Vagina (tissue), 2 donors: ENCODE results near the gene CSH2. TPM values are rescaled to one million over a fixed set of nuclear protein-coding genes. Genes with fewer than 3 reads are reported as not detected.
"Not testable (repeated sequence)": the region's sequence is repeated elsewhere in the genome, so short reads cannot be mapped to it uniquely, and the experiment has no call there.

Experiments used
- DNase-seq, 2 donors: peaks; one replicate each; pipeline ENCODE4 v3.0.0-alpha.2; 2017; ENCODE audit errors: extremely low spot score in 2 of 2
- H3K27ac ChIP-seq: fragments of 200-600 bp; sonication (generic); one replicate; pipeline ENCODE4 v1.5.1; 2019
- H3K27me3 ChIP-seq: fragments of 200-600 bp; sonication (generic); one replicate; pipeline ENCODE4 v1.5.1; 2019
- H3K36me3 ChIP-seq, 2 donors: fragments of 200-600 bp; sonication (generic); one replicate each; pipeline ENCODE4 v1.5.1; 2017 to 2019
- H3K4me1 ChIP-seq: fragments of 200-600 bp; sonication (generic); one replicate; pipeline ENCODE4 v1.5.1; 2019
- H3K4me3 ChIP-seq, 2 donors: fragments of 200-600 bp; sonication (generic); 1 replicate in 1 of 2; 2 replicates in 1 of 2; pipeline ENCODE4 v1.5.1; 2016 to 2019
- H3K9me3 ChIP-seq: fragments of 200-600 bp; sonication (generic); one replicate; pipeline ENCODE4 v1.5.1; 2019
- POLR2A ChIP-seq, 2 donors: fragments of 450-650 bp; IDR thresholded peaks; one replicate each; pipeline ENCODE4 v1.6.1; 2017; ENCODE audit warnings: antibody characterized with exemption in 2 of 2, mild to moderate bottlenecking in 2 of 2, moderate library complexity in 2 of 2
- POLR2AphosphoS5 ChIP-seq, 2 donors: sonication (generic); formaldehyde crosslinking; IDR thresholded peaks; one replicate each; pipeline ENCODE4 v1.9.0; 2017; ENCODE audit warnings: antibody characterized with exemption in 2 of 2, mild to moderate bottlenecking in 2 of 2, low read depth in 1 of 2; ENCODE audit not compliant: insufficient read depth in 1 of 2
- intact Hi-C: fragments of 100-400 bp; cut with DNase I; formaldehyde crosslinking; loops from one replicate; pipeline ENCODE4 v1.15.1; 2023
- total RNA-seq: library from RNA; depleted of rRNA; stranded (reverse); fragments of >200 nt; gene quantifications from one replicate; pipeline ENCODE4 v1.2.3, GENCODE V29; 2016
- TF ChIP-seq, protein P1 (sequence below), 3 experiments: fragments of 450-650 bp in 2 of 3; fragments of 200-600 bp in 1 of 3; sonication (generic) in 1 of 3; IDR thresholded peaks; one replicate each; pipeline ENCODE4 v1.5.1; 2017 to 2019; ENCODE audit warnings: antibody characterized with exemption in 3 of 3, mild to moderate bottlenecking in 2 of 3, moderate library complexity in 2 of 3

CSH2 gene
- total RNA-seq, 1 donor from 2014 or later, result not detected

DNA sequence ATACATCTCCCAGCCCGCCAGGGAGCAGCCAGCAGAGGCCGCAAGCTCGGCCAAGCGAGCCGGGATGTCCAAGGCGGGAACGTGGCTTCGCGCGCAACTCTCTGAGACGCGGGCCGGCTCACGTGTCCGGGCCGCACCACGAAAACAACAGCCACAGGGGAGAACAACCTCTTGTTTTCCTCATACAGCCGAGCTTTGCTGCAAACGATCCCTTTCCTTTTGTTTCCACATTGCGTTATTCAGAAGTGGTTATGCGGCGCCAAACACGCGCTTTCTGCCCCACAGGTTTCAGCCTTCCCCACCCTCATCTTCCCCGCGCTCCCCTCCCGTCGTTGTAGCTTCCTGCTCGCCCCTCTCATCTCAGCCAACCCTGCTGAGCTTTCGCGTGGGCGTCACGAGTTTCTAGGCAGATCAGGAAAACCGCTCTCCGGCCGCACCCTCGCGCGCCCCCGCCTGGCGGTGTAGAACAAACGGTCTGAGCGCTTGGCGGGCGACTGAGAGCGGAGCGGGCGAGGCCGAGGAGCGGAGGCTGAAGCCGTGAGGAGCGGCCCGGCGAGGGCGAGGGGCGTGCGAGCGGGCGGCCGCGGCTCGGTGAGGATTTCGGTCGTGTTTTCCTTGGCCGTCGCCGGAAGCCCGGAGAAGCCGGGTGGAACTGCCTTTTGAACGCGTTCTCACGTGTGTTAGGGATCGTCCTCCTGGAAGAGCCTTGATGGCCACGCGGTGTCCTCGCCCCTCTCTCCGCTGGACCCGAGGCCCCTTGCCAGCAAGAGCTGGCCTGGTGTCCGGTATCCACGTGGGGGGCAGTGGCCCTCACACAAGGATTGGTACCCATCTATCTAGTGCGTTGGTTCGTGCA is 24.4 kb downstream of the CSH2 start:
- intact Hi-C loops, result loop anchor here (10.0 kb wide), 1 partner anchor 1076 kb away; no protein-coding TSS in a partner anchor
- peak overlapping the region; percentile 41 to 54 for H3K4me3 ChIP-seq
- peak overlapping the region; percentile 54 for H3K27ac ChIP-seq
- TF ChIP-seq POLR2A (IDR thresholded peaks at IDR 0.05) (no peak), POLR2AphosphoS5 (IDR thresholded peaks at IDR 0.05; ENCODE audit: insufficient read depth in 1 of 2, low read depth in 1 of 2) (peak; percentile 52 to 61)
- TF ChIP-seq, protein P1, sequence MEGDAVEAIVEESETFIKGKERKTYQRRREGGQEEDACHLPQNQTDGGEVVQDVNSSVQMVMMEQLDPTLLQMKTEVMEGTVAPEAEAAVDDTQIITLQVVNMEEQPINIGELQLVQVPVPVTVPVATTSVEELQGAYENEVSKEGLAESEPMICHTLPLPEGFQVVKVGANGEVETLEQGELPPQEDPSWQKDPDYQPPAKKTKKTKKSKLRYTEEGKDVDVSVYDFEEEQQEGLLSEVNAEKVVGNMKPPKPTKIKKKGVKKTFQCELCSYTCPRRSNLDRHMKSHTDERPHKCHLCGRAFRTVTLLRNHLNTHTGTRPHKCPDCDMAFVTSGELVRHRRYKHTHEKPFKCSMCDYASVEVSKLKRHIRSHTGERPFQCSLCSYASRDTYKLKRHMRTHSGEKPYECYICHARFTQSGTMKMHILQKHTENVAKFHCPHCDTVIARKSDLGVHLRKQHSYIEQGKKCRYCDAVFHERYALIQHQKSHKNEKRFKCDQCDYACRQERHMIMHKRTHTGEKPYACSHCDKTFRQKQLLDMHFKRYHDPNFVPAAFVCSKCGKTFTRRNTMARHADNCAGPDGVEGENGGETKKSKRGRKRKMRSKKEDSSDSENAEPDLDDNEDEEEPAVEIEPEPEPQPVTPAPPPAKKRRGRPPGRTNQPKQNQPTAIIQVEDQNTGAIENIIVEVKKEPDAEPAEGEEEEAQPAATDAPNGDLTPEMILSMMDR (IDR thresholded peaks at IDR 0.05), result peak; percentile 30 to 72 (median 32)
- peaks cover 11% of the 10 kb centered on the region for H3K4me1 ChIP-seq
- no peaks in the 10 kb centered on the region for H3K27me3 ChIP-seq
- DNase-seq, result no peak
- no peaks in the 10 kb centered on the region for H3K9me3 ChIP-seq
- H3K36me3 ChIP-seq, result no peaks in the 10 kb centered on the region

- no peaks in the 10 kb centered on the region for H3K9me3 ChIP-seq
- H3K4me3 ChIP-seq, result no peak overlapping the region
- H3K27me3 ChIP-seq, result no peaks in the 10 kb centered on the region
- H3K4me1 ChIP-seq, result peaks cover 19% of the 10 kb centered on the region
- TF ChIP-seq POLR2A (IDR thresholded peaks at IDR 0.05) (no peak), POLR2AphosphoS5 (IDR thresholded peaks at IDR 0.05; ENCODE audit: insufficient read depth in 1 of 2, low read depth in 1 of 2) (no peak)
- TF ChIP-seq, protein P1 (IDR thresholded peaks at IDR 0.05), result no peak
- H3K36me3 ChIP-seq, result no peaks in the 10 kb centered on the region
- H3K27ac ChIP-seq, result no peak overlapping the region
- DNase-seq, result no peak
- intact Hi-C loops, result loop anchor here (10.0 kb wide), 1 partner anchor 1077 kb away; no protein-coding TSS in a partner anchor
Measured at GRCh38 chr17:63847525-63848249, 25.8 kb downstream of the CSH2 start.

GRCh38 chr17:63845509-63845908 is 28.0 kb downstream of the CSH2 start:
- H3K27ac ChIP-seq, result no peak overlapping the region
- no peak overlapping the region for H3K4me3 ChIP-seq
- TF ChIP-seq, protein P1 (IDR thresholded peaks at IDR 0.05), result no peak
- no peak for TF ChIP-seq POLR2AphosphoS5 (IDR thresholded peaks at IDR 0.05; ENCODE audit: insufficient read depth in 1 of 2, low read depth in 1 of 2)
- TF ChIP-seq POLR2A (IDR thresholded peaks at IDR 0.05), result no peak
- no peaks in the 10 kb centered on the region for H3K9me3 ChIP-seq
- H3K27me3 ChIP-seq, result no peaks in the 10 kb centered on the region
- peaks cover 31% of the 10 kb centered on the region for H3K4me1 ChIP-seq
- H3K36me3 ChIP-seq, result no peaks in the 10 kb centered on the region
- intact Hi-C loops, result loop anchor here (10.0 kb wide), 1 partner anchor 1079 kb away; no protein-coding TSS in a partner anchor
- no peak for DNase-seq

DNA sequence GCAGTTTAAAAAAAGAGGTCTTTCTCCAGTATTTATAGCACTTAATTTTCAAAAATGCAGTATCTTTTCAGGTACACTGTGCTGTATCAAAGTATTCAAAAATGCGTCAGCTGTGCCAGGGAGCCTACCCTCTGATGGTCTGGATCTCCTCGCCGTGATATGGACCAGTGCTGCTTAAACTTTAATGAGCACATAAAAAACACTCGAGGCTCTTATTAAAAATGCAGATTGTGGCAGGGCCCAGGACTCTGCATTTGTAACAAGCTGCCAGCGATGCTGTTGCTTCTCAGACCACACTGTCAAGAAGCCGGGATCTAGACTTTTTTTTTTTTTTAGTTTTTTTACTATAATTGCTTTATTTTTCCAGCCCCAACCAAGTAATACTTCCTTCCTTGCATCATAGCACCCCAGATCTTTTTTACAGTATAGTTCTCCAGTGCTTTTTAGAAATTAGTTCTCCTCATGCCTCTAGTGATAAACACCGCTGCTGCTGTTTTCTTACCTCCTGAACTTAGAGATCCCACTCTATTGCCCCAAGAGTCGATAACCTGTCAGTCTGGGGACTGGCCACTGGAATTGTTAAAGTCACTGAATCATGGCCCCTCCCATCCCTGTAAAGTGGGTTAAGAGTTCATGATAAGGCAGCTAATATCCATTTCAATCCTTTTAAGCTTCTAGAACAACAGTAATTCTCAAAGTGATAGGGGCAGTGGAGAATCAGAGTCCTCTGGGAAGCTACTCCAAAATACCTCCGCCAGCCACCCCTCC is 29.4 kb downstream of the CSH2 start:
- H3K4me3 ChIP-seq, result peak overlapping the region; percentile 96 to 100
- no peaks in the 10 kb centered on the region for H3K9me3 ChIP-seq
- H3K36me3 ChIP-seq, result no peaks in the 10 kb centered on the region
- peaks cover 45% of the 10 kb centered on the region for H3K4me1 ChIP-seq
- TF ChIP-seq POLR2AphosphoS5 (IDR thresholded peaks at IDR 0.05; ENCODE audit: insufficient read depth in 1 of 2, low read depth in 1 of 2), result no peak
- no peak for TF ChIP-seq POLR2A (IDR thresholded peaks at IDR 0.05)
- TF ChIP-seq, protein P1 (IDR thresholded peaks at IDR 0.05), result no peak
- intact Hi-C loops, result loop anchor here (10.0 kb wide), 1 partner anchor 1081 kb away; no protein-coding TSS in a partner anchor
- peak overlapping the region; percentile 83 for H3K27ac ChIP-seq
- DNase-seq, result no peak
- no peaks in the 10 kb centered on the region for H3K27me3 ChIP-seq

GRCh38 chr17:63843387-63843888 is 30.0 kb downstream of the CSH2 start:
- DNase-seq, H3K27me3 ChIP-seq, H3K36me3 ChIP-seq, H3K9me3 ChIP-seq: not testable (repeated sequence)
- peak overlapping the region; percentile 83 for H3K27ac ChIP-seq
- intact Hi-C loops, result loop anchor here (10.0 kb wide), 1 partner anchor 1081 kb away; no protein-coding TSS in a partner anchor
- H3K4me3 ChIP-seq, result peak overlapping the region; percentile 96 to 100
- peaks cover 44% of the 10 kb centered on the region for H3K4me1 ChIP-seq
